Stimulated activated CD4-positive, alpha-beta T cell treated with anti-CD3 and anti-CD28 coated beads, Interleukin-2, amount 100 ng/mL, for 24 hours (primary cell): ENCODE results near the gene TAGLN2.

Experiments used
- DNase-seq, 2 donors: peaks; one replicate each; pipeline ENCODE4 v3.0.0-alpha.2; 2020

The TAGLN2 gene

GRCh38 chr1:159924791-159925718 lies at the start of gene TAGLN2:
Gene TAGLN2, minus strand, starts transcription at chr1:159925507. Its CDS starts 4,998 bp downstream, at chr1:159920509.
- peak; percentile 92 to 93 for DNase-seq

DNA sequence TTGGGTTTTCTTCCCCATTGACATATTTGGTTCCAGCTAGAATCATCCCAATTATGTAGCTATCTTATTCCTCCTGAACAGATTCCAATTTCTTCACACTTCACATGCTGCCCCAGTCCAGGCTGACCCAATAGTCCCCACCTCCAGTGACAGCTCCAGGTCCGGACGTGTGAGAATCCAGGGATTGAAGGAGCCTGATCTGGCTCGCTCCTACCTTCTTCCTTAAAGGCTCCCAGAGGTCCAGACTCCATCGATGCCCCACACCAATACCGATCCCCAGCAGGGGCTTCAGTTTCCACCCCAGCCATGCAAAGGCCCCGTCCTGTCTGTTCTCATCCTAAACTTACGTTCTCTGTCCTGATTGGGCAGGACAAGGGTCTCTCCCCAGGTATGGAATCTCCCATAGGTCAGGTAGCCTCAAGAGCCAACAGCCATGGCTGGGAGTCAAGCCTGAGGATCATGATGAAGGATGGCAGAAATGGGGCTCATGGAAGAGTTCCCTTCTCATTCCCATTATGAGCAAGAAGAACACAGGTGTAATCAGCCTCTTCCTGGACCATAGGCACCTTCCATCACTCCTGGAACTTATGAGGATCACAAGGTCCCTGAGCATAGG lies 49.2 kb upstream of the TAGLN2 start:
- no peak for DNase-seq

DNA sequence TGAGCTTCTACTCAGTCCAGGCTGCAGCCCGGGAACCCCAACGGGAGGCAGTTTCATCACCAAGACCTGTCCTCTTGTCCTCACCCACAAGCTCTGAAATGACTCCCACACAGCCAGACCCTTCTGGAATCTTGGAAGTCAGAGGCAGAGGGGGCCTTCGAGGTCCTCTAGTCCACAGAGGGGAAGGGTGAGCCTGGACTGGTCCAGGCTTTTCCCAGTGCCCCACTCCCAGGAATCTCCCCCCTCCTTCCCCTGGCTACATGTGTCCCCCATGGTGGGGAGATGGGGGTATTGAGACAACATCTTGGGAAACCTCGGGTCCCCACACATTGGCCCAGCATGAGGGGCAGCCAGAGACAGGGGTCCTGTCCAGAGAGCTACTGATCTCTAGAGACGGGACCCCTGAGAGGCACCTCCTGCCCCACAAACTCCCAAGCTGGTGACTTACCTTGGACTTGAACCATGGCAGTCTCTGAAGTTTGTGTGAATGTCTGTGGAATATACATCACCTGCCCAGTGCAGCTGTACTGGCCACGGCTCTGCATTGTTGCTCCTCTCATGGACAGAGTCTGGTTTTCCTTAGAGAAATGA lies 48.1 kb upstream of the TAGLN2 start:
- DNase-seq = no peak

DNA sequence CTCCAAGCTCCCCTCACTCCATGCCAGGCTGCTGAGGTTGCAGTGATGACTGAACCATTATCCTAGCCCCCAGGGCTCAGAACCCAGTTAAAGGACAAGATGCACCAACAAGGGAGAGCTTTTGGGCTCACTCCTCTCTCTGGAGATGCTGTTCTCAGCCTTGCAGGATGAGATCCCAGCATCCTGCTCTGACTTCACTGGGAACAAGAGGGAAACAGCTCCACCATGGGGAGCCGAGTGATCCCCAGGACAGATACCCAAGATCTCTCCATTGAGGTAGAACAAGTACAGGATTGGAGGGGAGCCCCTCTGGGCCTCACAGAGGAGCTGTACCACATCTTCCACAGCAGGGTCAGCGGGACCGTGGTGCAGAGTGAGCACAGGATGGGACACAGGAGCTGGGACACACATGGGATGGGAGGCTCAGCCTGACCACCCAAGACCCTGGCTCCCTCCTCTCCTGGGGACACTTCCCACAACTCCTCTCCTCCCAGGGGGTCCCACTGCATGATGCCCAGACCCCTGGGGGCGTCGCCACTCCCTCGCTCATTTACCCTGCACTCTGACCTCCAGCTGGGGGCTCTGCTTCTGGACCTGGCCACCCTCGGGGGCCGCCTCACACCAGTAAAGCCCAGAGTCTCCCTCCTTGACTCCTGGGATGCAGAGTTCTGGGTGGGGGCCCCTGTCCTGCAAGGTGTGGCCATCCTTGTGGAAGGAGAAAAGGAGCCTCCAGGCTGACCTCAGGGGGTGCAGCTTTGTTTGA lies 47.3 kb upstream of the TAGLN2 start:
- DNase-seq = no peak

GRCh38 chr1:159970932-159971342 lies 45.6 kb upstream of the TAGLN2 start:
- no peak for DNase-seq

DNA sequence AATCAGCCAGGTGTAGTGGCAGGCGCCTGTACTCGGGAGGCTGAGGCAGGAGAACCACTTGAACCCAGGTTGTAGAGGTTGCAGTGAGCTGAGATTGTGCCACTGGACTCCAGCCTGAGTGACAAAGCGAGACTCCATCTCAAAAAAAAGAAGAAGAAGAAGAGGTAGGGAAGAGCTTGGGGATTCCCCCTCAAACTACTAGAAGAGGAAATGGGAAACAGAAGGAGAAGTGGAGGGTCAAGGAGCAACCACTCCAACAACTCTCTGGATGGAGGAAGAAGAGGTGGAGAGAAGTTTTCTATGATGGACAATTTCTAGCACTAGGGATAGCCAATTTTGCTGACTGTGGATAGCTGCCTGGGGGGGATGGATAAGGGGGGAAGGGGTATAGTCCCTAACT lies 43.6 kb upstream of the TAGLN2 start:
- no peak for DNase-seq

DNA sequence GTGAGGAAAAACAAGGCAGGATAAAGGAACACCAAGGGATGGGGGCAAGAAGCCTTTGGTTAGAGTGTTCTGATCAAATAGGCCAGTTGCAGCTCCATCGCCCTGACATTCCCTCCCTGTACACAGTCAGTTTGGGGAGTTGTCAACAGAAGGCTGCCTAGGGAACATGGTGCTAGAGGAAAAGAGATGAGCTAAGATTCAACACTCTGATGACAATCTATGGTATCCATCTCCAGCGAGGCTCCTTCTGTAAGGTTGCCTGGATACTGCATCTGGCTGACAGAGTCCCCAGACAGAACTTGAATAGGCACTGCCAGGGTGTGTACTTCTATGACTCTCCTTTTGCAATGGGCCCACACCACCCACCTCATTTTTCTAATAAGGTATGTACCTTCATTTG lies 40.0 kb upstream of the TAGLN2 start:
- no peak for DNase-seq

DNA sequence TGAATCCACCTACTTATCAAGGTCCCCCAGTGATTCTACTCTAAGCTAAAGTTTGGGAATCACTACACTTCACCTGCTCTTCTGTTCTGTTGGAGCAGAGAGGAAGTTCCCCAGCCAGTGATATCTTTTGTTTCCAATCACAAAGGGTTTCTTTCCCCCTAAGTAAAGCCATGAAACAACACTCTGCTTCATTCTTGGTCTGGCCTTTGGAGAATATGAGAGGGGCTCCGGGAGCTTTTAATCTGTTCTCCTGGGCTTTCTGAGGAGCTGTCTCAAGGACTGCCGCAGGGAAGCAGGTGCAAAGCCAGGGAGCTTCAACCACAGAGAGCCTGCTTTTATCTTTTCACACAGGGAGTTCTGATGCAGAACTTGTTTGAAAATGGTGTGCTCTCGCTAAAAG lies 38.8 kb upstream of the TAGLN2 start:
- no peak for DNase-seq

DNA sequence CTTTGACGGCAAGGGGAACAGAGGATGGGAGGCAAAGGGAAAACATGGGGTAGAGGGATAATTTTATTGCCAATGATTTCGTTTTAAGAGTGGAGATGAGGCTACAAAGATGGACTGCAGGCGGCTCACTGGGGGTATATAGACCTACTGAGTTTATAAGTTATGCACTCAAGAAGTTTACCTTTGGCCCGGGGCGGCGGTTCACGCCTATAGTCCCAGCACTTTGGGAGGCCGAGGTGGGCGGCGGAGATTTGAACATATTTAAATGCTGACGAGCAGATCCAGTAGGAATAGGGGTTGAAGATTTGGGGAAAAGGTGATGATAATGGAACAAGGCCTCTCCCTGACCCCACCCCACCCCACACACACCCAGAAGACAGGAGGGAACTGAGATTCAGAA lies 36.9 kb upstream of the TAGLN2 start:
- DNase-seq = no peak

- DNase-seq = no peak
Measured at GRCh38 chr1:159961636-159962035, 36.3 kb upstream of the TAGLN2 start.

- DNase-seq = no peak
Measured at GRCh38 chr1:159960721-159961381, 35.5 kb upstream of the TAGLN2 start.

GRCh38 chr1:159959451-159959850 lies 34.1 kb upstream of the TAGLN2 start:
- no peak for DNase-seq

DNA sequence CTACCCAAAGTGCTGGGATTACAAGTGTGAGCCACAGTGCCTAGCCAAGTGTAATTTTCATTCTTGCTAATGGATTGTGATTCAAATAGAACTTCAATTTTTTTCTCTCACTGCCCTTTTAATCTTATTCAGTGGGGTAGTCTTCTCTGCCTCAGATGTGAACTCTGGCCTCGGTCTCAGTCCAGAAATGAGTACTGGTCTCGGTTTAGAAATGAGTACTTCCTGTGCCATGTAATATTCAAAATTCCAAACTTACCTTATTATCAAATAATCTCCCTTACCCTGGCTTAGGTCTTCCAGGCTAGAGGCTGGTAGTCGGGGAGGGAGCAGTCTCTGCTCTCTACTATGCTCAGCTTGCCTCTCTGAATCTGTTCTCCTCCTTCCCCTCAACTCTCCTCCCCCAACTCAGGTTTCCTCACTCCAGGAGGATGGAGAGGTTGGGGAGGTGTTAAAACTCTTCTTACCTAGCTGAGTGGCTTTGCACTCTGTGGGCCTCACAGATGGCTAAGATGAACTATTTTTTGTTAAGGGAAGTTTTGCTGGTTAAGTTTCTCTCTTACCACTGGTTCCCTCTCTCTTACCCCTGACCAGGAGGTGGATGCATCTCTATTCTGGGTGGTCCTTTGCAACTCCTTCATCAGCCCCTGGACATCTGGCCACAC lies 33.5 kb upstream of the TAGLN2 start:
- no peak for DNase-seq

DNA sequence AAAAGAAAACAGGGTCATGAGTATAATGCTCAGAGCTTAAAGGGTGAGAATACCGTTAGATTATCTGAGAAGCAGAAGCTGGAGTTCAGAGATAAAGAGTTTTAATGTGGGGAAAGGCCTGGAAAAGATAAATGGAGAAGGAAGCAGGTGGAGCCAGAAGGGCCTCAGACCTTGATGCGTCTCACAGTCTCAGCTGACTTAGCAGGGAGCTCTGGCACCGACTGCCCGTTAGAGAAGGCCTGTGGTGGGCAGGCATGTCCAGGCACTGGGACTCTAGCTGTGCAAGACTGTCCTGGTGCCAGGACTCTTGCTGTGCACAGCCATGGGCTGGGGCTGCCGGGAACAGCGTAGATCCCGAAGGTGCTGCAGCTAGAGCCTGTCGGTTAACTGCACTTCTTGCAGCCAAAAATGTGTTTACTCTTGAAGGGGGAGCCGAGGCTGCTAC lies 32.5 kb upstream of the TAGLN2 start:
- DNase-seq = no peak

GRCh38 chr1:159955456-159955855 lies 30.1 kb upstream of the TAGLN2 start:
- DNase-seq = no peak

- no peak for DNase-seq
Measured at GRCh38 chr1:159953536-159954515, 28.5 kb upstream of the TAGLN2 start, which contains the start of gene SLAMF9. Gene SLAMF9, minus strand, starts transcription at chr1:159954237. Its CDS starts 100 bp downstream, at chr1:159954137.

DNA sequence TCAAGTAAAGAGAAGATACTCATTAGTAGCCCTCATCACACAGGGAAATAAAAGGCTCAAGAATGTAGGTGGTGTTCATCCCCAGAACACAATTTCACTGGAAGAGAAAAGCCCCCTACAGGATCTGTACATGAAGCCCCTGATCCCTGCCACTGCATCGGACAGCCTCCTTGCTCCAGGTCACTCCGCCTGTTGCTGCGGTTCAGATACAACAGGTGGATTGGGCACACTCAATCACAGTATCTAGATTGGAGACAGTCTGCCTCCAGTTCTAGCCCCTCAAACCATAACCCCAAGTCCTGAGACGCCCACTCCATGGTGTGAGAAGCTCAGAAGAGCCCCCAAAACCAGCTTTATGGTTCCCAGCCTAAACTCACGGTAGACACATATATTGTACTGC lies 27.6 kb upstream of the TAGLN2 start:
- no peak for DNase-seq

- DNase-seq = no peak
Measured at GRCh38 chr1:159951551-159951950, 26.2 kb upstream of the TAGLN2 start.

- no peak for DNase-seq
Measured at GRCh38 chr1:159951016-159951415, 25.7 kb upstream of the TAGLN2 start.

DNA sequence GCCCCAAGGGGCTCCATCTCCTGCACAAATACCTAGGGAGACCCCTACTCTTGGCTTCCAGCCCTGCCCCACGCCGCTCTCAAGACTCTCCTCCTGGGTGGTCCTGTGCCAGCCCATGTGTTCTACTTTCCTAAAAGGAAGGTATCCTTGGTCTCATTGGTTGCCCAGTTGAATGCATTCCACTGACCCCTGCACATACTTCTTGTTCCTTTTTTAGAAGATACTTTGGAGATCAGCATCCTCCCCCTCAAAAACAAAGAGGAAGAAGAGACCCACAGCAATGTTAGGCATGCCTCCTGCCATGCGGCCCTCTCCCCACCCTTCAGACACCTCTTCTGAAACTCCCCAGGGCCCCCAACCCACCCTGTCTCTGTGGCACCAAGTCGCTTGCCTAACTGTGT lies 24.7 kb upstream of the TAGLN2 start:
- DNase-seq = no peak

DNA sequence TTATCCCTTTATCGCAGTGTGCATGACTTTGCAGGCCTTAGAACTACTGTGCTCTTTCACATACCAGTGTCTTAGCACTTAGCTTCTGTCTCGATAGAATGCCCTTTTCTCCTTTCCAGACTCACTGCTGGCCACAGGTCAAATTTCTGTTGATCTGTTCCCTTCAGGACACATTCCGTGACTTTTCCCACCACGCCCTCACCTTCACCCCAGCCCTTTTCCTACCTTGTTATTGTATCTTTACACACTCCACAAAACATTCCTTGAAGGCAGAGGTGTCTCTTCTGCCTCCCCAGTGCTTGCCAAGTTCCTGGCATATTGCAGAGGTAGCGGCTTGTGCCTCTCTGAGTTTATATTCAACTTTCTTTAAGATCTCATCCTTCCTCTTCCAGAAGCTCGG lies 23.8 kb upstream of the TAGLN2 start:
- no peak for DNase-seq
